D721Med (cell line): ENCODE measurements around the gene C13orf42.

Experiments used
- DNase-seq: peaks from one replicate; pipeline ENCODE4 v3.0.0; 2011; ENCODE audit warnings: low spot score; ENCODE audit not compliant: insufficient read length
- FAIRE-seq: peaks from 2 replicates; lab custom pipeline; 2011; peaks lifted over from hg19 to GRCh38; lab: Jason Lieb, UNC
- TF ChIP-seq, protein P1 (sequence below): IDR thresholded peaks from 2 replicates; pipeline ENCODE4 v1.5.1; 2012; ENCODE audit warnings: mild to moderate bottlenecking, control low read depth; ENCODE audit not compliant: insufficient read depth; ENCODE audit errors: missing control alignments

Gene C13orf42

GRCh38 chr13:51137250-51137649 lies 26.2 kb upstream of the C13orf42 start:
- DNase-seq (no peak), FAIRE-seq (no peak)
- TF ChIP-seq, protein P1, sequence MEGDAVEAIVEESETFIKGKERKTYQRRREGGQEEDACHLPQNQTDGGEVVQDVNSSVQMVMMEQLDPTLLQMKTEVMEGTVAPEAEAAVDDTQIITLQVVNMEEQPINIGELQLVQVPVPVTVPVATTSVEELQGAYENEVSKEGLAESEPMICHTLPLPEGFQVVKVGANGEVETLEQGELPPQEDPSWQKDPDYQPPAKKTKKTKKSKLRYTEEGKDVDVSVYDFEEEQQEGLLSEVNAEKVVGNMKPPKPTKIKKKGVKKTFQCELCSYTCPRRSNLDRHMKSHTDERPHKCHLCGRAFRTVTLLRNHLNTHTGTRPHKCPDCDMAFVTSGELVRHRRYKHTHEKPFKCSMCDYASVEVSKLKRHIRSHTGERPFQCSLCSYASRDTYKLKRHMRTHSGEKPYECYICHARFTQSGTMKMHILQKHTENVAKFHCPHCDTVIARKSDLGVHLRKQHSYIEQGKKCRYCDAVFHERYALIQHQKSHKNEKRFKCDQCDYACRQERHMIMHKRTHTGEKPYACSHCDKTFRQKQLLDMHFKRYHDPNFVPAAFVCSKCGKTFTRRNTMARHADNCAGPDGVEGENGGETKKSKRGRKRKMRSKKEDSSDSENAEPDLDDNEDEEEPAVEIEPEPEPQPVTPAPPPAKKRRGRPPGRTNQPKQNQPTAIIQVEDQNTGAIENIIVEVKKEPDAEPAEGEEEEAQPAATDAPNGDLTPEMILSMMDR, result no peak

GRCh38 chr13:51136276-51136980 lies 25.4 kb upstream of the C13orf42 start:
- no peak for FAIRE-seq
- no peak for DNase-seq
- TF ChIP-seq, protein P1, result no peak

- TF ChIP-seq, protein P1, result no peak
- FAIRE-seq (no peak), DNase-seq (no peak)
These were observed 23.8 kb upstream of the C13orf42 start for GRCh38 chr13:51134763-51135365.

- TF ChIP-seq, protein P1, result no peak
- no peak for DNase-seq
- FAIRE-seq, result no peak
These were observed 19.3 kb upstream of the C13orf42 start for GRCh38 chr13:51130348-51130747.

DNA sequence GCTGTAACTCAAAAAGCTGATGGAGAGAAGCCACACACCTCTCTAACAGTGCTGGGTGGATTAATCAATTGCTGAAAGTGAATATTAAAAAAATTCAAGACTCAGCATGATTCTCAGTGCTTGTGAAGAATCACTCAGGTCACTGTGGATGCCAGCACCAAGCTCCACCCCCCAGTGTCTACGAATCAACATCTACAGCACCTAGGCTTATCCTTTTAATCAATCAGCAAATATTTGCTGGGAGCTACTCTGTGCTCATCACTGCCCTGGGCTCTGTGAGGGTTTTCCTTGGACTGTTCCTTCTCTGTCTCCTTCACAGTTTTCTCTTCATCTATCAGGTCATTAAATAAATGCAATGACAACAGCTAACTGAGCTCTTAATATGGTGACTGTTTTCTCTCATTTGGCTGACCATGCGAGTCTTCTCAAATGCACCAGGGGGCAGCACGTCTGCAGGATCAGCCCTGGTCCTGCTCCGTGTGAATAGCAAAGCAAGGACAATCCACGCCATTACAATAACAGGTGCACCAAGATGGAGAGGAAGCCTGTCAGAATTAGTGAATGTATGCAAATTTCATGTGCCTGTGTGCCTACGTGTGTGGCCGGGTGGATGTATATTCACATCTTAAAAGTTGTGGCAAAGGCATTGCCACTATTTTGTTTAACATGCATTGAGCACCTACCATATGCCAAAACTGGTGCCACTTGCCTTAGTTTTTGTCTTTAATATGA lies 14.6 kb upstream of the C13orf42 start:
- no peak for DNase-seq

GRCh38 chr13:51122868-51123566 lies 11.9 kb upstream of the C13orf42 start:
- peak; percentile 92 for FAIRE-seq
- TF ChIP-seq, protein P1, result no peak

More for the DNA sequence above, 14.6 kb upstream of the C13orf42 start:
- TF ChIP-seq, protein P1, result peak; percentile 95
- FAIRE-seq, result peak; percentile 79

More at GRCh38 chr13:51122868-51123566, 11.9 kb upstream of the C13orf42 start:
- DNase-seq, result no peak
